ENCODE data around the gene FBXL16. TPM values are rescaled to one million over a fixed set of nuclear protein-coding genes. Genes with fewer than 3 reads are reported as not detected.

Gene FBXL16
- total and polyA plus RNA-seq, 2 of the 13 experiments (the other 11 are each of a cell fraction or from before 2014, with no cell fraction given) = 0.22 to 2.0 TPM

- TF ChIP-seq, protein P1, sequence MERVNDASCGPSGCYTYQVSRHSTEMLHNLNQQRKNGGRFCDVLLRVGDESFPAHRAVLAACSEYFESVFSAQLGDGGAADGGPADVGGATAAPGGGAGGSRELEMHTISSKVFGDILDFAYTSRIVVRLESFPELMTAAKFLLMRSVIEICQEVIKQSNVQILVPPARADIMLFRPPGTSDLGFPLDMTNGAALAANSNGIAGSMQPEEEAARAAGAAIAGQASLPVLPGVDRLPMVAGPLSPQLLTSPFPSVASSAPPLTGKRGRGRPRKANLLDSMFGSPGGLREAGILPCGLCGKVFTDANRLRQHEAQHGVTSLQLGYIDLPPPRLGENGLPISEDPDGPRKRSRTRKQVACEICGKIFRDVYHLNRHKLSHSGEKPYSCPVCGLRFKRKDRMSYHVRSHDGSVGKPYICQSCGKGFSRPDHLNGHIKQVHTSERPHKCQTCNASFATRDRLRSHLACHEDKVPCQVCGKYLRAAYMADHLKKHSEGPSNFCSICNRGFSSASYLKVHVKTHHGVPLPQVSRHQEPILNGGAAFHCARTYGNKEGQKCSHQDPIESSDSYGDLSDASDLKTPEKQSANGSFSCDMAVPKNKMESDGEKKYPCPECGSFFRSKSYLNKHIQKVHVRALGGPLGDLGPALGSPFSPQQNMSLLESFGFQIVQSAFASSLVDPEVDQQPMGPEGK (CRISPR knock-in tag; IDR thresholded peaks at IDR 0.05) = peak; percentile 61; the same call in 1 of the 2 replicates
- TF ChIP-seq ZNF484 (CRISPR knock-in tag; IDR thresholded peaks at IDR 0.05; ENCODE audit: borderline replicate concordance, low read depth) (no peak), HDAC2 (CRISPR knock-in tag; IDR thresholded peaks at IDR 0.05) (peak; percentile 86), RXRB (CRISPR knock-in tag; IDR thresholded peaks at IDR 0.05; ENCODE audit: borderline replicate concordance) (no peak), SNAI1 (CRISPR knock-in tag; IDR thresholded peaks at IDR 0.05; ENCODE audit: borderline replicate concordance) (no peak), ZNF839 (CRISPR knock-in tag; IDR thresholded peaks at IDR 0.05; ENCODE audit: borderline replicate concordance) (no peak; the same call in 1 of the 2 replicates), ZMYM4 (CRISPR knock-in tag; IDR thresholded peaks at IDR 0.05) (peak; percentile 85), POLR2G (IDR thresholded peaks at IDR 0.05; ENCODE audit: low read depth, low read length) (peak; percentile 72), CCAR2 (optimal IDR thresholded peaks at IDR 0.05; ENCODE audit: low read depth, low read length) (no peak), ZBTB7B (CRISPR knock-in tag; IDR thresholded peaks at IDR 0.05) (peak; percentile 68), MIER2 (CRISPR knock-in tag; IDR thresholded peaks at IDR 0.05) (no peak), MAFK (conservative IDR thresholded peaks at IDR 0.05 in 1 of 2, IDR thresholded peaks at IDR 0.05 in 1 of 2; ENCODE audit: low read length in 2 of 2) (no peak)
- TF ChIP-seq, protein P2, sequence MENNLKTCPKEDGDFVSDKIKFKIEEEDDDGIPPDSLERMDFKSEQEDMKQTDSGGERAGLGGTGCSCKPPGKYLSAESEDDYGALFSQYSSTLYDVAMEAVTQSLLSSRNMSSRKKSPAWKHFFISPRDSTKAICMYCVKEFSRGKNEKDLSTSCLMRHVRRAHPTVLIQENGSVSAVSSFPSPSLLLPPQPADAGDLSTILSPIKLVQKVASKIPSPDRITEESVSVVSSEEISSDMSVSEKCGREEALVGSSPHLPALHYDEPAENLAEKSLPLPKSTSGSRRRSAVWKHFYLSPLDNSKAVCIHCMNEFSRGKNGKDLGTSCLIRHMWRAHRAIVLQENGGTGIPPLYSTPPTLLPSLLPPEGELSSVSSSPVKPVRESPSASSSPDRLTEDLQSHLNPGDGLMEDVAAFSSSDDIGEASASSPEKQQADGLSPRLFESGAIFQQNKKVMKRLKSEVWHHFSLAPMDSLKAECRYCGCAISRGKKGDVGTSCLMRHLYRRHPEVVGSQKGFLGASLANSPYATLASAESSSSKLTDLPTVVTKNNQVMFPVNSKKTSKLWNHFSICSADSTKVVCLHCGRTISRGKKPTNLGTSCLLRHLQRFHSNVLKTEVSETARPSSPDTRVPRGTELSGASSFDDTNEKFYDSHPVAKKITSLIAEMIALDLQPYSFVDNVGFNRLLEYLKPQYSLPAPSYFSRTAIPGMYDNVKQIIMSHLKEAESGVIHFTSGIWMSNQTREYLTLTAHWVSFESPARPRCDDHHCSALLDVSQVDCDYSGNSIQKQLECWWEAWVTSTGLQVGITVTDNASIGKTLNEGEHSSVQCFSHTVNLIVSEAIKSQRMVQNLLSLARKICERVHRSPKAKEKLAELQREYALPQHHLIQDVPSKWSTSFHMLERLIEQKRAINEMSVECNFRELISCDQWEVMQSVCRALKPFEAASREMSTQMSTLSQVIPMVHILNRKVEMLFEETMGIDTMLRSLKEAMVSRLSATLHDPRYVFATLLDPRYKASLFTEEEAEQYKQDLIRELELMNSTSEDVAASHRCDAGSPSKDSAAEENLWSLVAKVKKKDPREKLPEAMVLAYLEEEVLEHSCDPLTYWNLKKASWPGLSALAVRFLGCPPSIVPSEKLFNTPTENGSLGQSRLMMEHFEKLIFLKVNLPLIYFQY (CRISPR knock-in tag; IDR thresholded peaks at IDR 0.05; ENCODE audit: borderline replicate concordance) = peak; percentile 74; the same call in 1 of the 2 replicates
- TF ChIP-seq, protein P3, sequence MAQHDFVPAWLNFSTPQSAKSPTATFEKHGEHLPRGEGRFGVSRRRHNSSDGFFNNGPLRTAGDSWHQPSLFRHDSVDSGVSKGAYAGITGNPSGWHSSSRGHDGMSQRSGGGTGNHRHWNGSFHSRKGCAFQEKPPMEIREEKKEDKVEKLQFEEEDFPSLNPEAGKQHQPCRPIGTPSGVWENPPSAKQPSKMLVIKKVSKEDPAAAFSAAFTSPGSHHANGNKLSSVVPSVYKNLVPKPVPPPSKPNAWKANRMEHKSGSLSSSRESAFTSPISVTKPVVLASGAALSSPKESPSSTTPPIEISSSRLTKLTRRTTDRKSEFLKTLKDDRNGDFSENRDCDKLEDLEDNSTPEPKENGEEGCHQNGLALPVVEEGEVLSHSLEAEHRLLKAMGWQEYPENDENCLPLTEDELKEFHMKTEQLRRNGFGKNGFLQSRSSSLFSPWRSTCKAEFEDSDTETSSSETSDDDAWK (CRISPR knock-in tag; IDR thresholded peaks at IDR 0.05) = no peak
- TF ChIP-seq, protein P4, sequence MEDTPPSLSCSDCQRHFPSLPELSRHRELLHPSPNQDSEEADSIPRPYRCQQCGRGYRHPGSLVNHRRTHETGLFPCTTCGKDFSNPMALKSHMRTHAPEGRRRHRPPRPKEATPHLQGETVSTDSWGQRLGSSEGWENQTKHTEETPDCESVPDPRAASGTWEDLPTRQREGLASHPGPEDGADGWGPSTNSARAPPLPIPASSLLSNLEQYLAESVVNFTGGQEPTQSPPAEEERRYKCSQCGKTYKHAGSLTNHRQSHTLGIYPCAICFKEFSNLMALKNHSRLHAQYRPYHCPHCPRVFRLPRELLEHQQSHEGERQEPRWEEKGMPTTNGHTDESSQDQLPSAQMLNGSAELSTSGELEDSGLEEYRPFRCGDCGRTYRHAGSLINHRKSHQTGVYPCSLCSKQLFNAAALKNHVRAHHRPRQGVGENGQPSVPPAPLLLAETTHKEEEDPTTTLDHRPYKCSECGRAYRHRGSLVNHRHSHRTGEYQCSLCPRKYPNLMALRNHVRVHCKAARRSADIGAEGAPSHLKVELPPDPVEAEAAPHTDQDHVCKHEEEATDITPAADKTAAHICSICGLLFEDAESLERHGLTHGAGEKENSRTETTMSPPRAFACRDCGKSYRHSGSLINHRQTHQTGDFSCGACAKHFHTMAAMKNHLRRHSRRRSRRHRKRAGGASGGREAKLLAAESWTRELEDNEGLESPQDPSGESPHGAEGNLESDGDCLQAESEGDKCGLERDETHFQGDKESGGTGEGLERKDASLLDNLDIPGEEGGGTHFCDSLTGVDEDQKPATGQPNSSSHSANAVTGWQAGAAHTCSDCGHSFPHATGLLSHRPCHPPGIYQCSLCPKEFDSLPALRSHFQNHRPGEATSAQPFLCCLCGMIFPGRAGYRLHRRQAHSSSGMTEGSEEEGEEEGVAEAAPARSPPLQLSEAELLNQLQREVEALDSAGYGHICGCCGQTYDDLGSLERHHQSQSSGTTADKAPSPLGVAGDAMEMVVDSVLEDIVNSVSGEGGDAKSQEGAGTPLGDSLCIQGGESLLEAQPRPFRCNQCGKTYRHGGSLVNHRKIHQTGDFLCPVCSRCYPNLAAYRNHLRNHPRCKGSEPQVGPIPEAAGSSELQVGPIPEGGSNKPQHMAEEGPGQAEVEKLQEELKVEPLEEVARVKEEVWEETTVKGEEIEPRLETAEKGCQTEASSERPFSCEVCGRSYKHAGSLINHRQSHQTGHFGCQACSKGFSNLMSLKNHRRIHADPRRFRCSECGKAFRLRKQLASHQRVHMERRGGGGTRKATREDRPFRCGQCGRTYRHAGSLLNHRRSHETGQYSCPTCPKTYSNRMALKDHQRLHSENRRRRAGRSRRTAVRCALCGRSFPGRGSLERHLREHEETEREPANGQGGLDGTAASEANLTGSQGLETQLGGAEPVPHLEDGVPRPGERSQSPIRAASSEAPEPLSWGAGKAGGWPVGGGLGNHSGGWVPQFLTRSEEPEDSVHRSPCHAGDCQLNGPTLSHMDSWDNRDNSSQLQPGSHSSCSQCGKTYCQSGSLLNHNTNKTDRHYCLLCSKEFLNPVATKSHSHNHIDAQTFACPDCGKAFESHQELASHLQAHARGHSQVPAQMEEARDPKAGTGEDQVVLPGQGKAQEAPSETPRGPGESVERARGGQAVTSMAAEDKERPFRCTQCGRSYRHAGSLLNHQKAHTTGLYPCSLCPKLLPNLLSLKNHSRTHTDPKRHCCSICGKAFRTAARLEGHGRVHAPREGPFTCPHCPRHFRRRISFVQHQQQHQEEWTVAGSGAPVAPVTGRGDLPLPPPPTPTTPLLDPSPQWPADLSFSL (CRISPR knock-in tag; IDR thresholded peaks at IDR 0.05) = no peak
Measured at GRCh38 chr16:740764-741505, 35.3 kb upstream of the FBXL16 start, which contains the start of gene CIAO3 (continued).
